BE2C (cell line): ENCODE results near the gene DDX49.

Source experiments
- DNase-seq: peaks from one replicate; pipeline ENCODE4 v3.0.0-alpha.2; 2020
- H3K27me3 ChIP-seq: fragments of 250-450 bp; sonication (Bioruptor Pico); 2 replicates; pipeline ENCODE4 v1.5.1; 2020; ENCODE audit warnings: mild to moderate bottlenecking
- H3K36me3 ChIP-seq: fragments of 250-450 bp; sonication (Bioruptor Pico); 2 replicates; pipeline ENCODE4 v1.5.1; 2020; ENCODE audit warnings: mild to moderate bottlenecking
- H3K4me1 ChIP-seq: fragments of 250-450 bp; sonication (Bioruptor Pico); 2 replicates; pipeline ENCODE4 v1.5.1; 2020
- H3K4me3 ChIP-seq: 2 replicates; pipeline ENCODE4 v1.5.1; 2011; ENCODE audit warnings: low read depth, low read length
- H3K9me3 ChIP-seq: fragments of 250-450 bp; sonication (Bioruptor Pico); 2 replicates; pipeline ENCODE4 v1.5.1; 2020
- TF ChIP-seq, protein P1 (sequence below): IDR thresholded peaks from 2 replicates; pipeline ENCODE4 v1.5.1; 2012; ENCODE audit warnings: mild to moderate bottlenecking, low read depth, low read length

Gene DDX49

DNA sequence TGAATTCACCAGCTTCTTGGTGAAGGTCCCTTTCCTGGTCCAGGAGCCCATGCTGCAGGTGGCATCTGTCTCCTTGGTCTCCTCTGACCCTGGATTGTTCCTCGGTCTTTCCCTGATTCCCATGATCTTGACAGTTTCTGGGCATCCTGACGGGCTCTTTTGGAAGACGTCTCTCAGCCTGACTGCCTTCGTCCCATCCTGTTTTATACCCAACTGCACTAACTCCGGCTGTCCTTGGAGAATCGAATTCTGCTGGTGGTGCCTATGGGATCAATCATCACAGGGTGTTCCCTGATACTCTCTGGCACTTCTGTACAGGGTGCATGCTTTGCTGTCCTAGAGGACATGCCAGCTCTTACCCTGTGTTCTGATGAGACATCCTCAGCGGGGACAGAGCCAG, 42.6 kb upstream of the DDX49 start:
- H3K4me1 ChIP-seq, result peaks cover 3% of the 10 kb centered on the region; the same call in 1 of the 2 replicates
- H3K9me3 ChIP-seq, result no peaks in the 10 kb centered on the region; the same call in 1 of the 2 replicates
- no peaks in the 10 kb centered on the region for H3K27me3 ChIP-seq
- H3K4me3 ChIP-seq, result no peak overlapping the region
- no peak for DNase-seq
- no peaks in the 10 kb centered on the region; the same call in 1 of the 2 replicates for H3K36me3 ChIP-seq
- TF ChIP-seq, protein P1, sequence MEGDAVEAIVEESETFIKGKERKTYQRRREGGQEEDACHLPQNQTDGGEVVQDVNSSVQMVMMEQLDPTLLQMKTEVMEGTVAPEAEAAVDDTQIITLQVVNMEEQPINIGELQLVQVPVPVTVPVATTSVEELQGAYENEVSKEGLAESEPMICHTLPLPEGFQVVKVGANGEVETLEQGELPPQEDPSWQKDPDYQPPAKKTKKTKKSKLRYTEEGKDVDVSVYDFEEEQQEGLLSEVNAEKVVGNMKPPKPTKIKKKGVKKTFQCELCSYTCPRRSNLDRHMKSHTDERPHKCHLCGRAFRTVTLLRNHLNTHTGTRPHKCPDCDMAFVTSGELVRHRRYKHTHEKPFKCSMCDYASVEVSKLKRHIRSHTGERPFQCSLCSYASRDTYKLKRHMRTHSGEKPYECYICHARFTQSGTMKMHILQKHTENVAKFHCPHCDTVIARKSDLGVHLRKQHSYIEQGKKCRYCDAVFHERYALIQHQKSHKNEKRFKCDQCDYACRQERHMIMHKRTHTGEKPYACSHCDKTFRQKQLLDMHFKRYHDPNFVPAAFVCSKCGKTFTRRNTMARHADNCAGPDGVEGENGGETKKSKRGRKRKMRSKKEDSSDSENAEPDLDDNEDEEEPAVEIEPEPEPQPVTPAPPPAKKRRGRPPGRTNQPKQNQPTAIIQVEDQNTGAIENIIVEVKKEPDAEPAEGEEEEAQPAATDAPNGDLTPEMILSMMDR, result no peak

DNA sequence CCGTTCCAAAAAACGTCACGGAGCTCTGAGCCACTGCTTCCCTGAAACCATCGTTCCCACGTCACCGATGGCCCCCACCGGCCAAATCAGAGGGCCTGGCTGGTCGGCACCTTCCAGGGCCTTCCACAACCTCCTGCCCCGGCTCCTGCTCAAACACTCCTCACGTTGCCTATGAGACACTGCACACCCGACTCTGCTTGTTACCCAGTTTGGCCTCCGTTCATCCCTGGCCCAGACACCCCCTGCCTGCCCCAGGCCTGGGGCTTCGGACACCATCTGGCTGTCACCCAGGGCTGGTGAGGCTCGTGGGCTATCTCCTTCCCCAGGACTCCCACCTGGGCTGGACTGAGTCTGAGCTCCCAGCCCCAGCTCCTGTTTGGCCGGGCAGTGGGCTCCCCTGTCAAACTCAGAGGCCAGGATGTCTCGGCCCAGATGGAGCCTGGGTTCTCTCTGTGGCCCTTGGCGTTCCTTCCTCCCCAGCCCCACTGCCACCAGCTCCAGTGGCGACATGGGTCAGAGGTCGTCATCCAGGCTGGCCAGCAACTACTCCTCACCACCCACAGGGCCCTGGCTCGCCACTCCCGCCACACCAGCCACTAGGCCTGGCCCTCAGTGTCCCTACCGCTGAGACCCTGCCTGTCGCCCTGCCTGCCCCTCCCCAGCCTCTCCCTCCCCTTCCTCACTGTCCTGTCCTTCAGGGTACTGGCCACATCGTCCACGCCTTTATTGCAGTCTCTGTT, 41.3 kb upstream of the DDX49 start:
- H3K4me3 ChIP-seq, result no peak overlapping the region
- H3K9me3 ChIP-seq, result no peaks in the 10 kb centered on the region; the same call in 1 of the 2 replicates
- H3K27me3 ChIP-seq, result no peaks in the 10 kb centered on the region
- H3K4me1 ChIP-seq, result peaks cover 3% of the 10 kb centered on the region; the same call in 1 of the 2 replicates
- no peak for DNase-seq
- H3K36me3 ChIP-seq, result no peaks in the 10 kb centered on the region; the same call in 1 of the 2 replicates
- TF ChIP-seq, protein P1, result no peak

DNA sequence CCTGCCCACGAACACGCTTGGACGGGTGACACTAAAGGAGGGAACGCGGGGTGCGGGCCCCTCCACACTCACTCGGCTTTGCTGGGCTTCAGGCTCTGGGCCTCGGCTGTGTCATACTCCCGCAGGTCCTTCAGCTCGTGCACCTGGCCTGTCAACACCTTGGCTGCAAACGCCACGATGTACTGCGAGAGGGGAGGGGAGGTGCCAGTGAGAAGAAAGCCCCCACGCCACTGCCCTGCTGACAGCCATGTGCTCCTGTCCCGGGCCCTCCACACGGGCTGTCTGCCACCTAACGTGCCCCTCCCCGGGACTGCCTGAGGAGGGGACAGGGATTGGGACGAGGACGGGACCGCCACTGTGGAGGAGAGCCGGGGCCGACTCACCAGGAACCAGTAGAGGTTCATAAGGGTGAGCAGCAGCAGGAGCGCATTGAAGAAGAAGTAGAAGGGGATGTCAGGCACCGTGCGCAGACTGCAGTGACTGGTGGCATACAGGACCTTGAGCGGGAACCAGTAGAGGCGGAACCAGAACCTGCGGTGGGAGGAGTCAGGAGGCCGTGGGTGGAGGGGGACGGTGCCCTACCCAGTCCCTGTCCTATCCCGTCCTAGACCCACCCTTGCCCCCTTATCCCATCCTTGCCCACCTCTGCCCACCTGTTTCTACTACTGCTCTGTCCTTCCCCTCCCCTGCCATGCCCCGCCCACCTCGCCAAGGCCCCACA, 40.5 kb upstream of the DDX49 start:
- no peak for DNase-seq
- Histone ChIP-seq H3K27me3 (no peaks in the 10 kb centered on the region), H3K4me3 (no peak overlapping the region), H3K36me3 (no peaks in the 10 kb centered on the region; the same call in 1 of the 2 replicates), H3K4me1 (peaks cover 3% of the 10 kb centered on the region; the same call in 1 of the 2 replicates), H3K9me3 (no peaks in the 10 kb centered on the region; the same call in 1 of the 2 replicates)
- TF ChIP-seq, protein P1, result no peak

DNA sequence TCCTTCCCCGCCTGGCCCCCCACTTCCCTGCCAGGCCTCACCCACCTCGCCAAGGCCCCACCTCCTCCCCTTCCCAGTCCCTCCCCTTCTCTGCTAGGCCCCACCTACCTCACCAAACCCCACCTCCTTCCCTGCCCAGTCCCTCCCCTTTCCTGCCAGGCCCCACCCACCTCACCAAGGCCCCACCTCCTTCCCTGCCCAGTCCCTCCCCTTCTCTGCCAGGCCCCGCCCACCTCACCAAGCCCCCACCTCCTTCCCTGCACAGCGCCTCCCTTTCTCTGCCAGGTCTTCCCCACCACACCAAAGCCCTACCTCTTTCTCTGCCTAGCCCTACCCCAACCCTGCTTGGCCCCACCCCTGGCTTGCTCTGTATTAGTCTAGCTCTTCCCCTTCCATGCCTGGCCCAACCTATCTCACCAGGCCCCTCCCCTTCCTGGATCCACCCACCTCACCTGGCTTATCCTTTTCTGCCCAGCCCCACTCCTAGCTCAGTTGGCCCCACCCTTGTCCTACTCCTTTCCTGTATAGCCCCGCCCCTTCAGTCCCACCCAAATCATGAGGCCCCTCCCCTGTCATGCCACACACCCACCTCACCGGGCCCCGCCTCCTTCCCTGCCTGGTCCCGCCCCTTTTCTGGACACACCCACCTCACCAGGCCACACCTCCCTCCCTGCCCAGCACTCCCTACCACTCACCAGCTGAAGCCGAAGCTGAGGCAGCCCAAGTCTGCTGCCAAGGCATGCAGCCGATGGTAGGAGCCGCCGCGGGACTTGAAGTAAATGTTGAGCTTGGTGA, 39.7 kb upstream of the DDX49 start:
- H3K4me3 ChIP-seq, result no peak overlapping the region
- H3K4me1 ChIP-seq, result peaks cover 3% of the 10 kb centered on the region; the same call in 1 of the 2 replicates
- no peaks in the 10 kb centered on the region; the same call in 1 of the 2 replicates for H3K36me3 ChIP-seq
- no peaks in the 10 kb centered on the region; the same call in 1 of the 2 replicates for H3K9me3 ChIP-seq
- H3K27me3 ChIP-seq, result no peaks in the 10 kb centered on the region
- DNase-seq, result peak; percentile 75
- TF ChIP-seq, protein P1, result no peak

DNA sequence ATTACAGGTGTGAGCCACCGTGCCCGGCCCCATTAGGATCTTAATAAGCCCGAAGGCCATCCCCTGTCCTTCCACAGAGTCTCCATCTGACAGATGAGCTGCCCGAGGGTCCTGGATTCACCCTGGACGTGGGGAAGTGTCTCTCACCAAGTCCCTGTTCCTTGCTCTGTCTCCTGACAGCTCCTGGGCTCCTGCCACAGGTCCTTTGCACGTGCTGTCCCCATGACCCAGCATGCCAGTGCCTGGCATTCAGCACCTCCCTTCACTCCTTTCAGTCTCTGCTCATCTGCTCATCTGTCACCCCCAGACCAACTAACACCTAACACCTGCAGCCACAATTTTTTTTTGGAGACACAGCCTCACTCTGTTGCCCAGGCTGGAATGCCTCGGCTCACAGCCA, 38.0 kb upstream of the DDX49 start:
- Histone ChIP-seq H3K4me1 (peaks cover 3% of the 10 kb centered on the region; the same call in 1 of the 2 replicates), H3K36me3 (no peaks in the 10 kb centered on the region; the same call in 1 of the 2 replicates), H3K9me3 (no peaks in the 10 kb centered on the region; the same call in 1 of the 2 replicates), H3K27me3 (no peaks in the 10 kb centered on the region), H3K4me3 (no peak overlapping the region)
- no peak for DNase-seq
- TF ChIP-seq, protein P1, result no peak
